Measurements from ENCODE around the gene KIAA1958.

The KIAA1958 gene

GRCh38 chr9:112531666-112532282 lies 45.1 kb downstream of the KIAA1958 start:
- no peak for DNase-seq (ENCODE audit: low spot score)

- DNase-seq (ENCODE audit: low spot score): no peak
Measured at GRCh38 chr9:112532427-112532826, 45.8 kb downstream of the KIAA1958 start.

DNA sequence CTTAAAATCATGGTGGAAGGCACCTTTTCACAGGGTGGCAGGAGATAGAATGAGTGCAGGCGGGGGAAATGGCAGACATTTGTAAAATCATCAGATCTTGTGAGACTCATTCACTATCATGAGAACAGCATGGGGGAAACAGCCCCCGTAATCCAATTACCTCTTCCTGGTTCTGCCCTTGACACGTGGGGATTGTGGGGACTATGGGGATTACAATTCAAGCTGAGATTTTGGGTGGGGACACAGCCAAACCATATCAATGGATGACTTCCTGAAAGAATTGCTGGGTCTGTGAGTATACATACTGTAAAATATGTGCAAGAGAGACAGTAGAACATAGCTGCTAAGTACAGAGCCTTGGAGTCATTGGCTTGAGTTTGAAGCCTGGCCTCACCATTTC lies 47.0 kb downstream of the KIAA1958 start:
- no peak for DNase-seq (ENCODE audit: low spot score)

GRCh38 chr9:112535301-112535700 lies 48.7 kb downstream of the KIAA1958 start:
- DNase-seq (ENCODE audit: low spot score): no peak

DNA sequence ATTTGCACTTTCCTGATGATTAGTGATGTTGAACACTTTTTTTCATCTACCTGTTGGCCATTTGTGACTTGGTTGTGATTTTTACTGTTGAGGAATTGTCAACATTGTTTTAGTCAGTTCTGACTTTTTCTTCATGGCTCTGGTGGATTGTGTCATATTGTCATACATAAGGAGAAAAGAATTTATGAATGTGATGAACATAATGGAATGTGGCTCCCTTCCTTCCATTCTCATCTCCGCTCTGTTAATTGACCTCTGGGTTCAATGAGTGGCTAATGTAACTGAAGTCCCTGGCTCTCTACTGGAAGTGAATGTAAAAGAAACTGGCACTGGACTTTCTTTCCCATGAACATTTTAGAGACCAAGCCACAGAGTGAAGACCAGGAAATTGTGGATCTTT lies 49.2 kb downstream of the KIAA1958 start:
- no peak for DNase-seq (ENCODE audit: low spot score)

DNA sequence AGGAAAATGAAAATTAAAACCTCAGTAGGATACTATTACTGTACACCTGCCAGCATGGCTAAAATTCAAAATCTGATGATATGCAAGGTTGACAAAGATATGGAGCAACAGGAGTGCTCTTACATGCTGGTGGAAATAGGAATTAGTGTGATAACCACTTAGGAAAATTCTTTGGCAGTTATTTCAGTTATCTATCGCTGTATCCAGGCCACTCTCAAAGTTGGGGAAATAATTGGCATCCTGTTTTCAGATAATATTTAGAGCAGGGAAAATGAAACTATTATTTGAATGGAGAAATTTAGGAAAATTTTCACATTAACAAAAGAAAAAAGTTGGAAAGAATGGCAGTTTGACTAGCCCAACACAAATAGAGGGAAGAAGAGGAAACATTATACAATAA lies 50.9 kb downstream of the KIAA1958 start:
- no peak for DNase-seq (ENCODE audit: low spot score)

DNA sequence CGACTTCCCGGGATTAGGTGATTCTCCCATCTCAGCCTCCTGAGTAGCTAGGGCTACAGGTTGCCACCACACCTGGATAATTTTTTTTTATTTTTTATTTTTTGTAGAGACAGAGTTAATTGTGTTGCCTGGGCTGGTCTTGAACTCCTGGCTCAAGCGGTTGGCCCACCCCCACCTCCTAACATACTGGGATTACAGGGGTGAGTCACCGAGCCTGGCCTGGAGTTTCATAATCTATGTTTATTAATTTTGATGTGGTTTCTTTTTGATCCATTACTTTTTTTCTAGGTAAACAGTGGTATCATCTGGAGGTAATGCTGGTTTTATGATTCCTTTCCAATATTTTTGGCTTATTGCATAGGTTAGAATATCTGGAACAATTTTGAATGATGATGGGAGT lies 54.2 kb downstream of the KIAA1958 start:
- no peak for DNase-seq (ENCODE audit: low spot score)

DNA sequence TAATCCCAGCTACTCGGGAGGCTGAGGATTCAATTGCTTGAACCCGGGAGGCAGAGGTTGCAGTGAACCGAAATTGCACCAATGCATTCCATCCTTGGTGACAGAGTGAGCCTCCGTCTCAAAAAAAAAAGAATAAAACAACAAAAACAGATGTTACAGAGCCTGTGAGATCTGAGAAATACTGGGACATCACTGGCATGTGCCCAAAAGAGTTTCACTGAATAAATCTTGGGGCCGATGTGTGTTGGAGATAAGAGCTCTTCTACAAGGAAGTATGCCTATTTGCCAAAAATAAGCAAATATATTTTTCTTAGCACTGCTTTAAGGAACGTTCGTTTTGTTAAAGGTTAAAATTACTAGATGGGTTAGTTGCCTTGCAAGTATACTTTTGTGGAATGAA lies 55.1 kb downstream of the KIAA1958 start:
- DNase-seq (ENCODE audit: low spot score): no peak

DNA sequence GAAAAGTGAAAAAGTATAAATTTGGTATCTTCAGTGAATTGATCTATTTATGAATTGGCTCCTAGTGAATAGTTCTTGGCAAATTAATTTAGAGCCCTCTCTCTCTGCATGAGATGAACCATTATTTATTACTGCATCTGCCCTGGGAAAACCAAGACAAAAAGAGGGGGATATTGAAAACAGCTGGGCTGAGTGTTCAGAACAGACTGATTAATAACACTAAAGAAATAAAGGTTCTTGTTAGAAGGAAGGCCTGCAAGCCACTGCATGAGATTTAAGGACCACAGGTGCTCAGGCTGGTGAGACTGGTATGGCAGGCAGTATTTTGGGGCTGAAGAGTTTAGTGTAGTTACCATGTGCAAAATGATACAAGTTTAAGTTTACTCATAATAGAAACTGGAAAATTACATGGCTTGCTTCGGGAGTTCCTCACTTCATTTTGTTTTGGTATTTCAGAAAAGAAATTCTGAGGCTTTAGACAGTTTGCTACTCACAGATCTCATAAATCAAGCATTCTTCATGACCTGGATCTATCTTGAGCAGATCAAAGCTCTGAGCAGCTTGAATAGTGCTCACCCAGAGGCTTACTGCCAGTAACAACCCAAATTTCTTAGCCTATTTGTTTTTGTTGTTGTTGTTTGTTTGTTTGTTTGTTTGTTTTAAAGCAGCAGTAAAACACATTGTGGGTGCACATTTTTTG lies 56.1 kb downstream of the KIAA1958 start:
- DNase-seq (ENCODE audit: low spot score): no peak

DNA sequence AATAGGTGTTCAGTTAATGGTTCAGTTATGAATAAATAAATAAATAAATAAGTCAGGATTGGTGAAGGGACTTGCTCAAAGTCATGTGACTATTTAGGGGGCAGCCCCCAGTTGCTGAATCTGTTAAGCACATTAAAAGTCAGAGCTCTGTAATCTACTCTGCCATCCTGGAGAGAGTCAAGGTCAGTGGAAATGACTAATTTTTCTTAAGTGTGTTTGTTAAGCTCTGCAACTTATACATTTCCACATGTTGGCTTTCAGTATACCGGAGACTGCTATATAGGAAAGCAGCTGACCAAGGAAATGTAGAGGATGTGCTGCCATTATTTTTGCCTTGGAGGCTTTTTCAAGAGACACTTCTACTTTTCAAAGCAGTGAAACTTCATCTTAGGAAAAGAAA lies 57.9 kb downstream of the KIAA1958 start:
- DNase-seq (ENCODE audit: low spot score): no peak

GRCh38 chr9:112545237-112545636 lies 58.6 kb downstream of the KIAA1958 start:
- DNase-seq (ENCODE audit: low spot score): no peak

DNA sequence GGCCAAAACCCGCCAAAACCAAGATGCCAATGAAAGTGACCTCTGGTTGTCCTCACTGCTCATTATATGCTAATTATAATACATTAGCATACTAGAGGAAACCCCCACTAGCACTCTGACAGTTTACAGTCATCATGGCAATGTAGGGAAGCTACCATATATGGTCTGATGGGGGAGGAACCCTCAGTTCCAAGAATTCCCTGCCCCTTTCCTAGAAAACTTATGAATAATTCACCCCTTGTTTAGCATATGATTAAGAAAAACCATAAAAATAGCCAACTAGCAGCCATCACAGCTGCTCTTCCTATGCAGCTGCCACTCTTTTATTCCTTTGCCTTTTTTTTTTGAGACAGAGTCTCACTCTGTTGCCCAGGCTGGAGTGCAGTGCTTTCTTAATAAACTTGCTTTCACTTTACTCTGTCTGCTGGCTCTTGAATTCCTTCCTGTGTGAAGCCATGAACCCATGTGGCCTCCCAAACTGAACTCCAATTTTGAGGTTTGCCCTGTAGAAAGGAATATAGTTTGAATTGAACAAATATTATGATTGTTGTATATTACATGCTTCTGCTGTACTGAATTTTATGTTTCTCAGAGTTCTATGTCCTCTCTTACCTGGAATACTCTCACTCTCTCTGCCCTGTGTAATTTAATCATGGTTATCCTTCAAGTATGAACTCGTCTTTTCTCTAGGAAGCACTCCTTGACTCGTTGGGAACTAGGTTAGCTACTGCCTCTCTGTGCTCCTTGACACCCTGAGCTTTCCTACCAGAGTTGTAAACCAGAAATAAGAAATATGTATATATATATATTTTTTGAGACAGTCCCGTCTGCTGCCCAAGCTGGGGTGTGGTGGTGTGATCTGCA lies 59.8 kb downstream of the KIAA1958 start:
- DNase-seq (ENCODE audit: low spot score): no peak

DNA sequence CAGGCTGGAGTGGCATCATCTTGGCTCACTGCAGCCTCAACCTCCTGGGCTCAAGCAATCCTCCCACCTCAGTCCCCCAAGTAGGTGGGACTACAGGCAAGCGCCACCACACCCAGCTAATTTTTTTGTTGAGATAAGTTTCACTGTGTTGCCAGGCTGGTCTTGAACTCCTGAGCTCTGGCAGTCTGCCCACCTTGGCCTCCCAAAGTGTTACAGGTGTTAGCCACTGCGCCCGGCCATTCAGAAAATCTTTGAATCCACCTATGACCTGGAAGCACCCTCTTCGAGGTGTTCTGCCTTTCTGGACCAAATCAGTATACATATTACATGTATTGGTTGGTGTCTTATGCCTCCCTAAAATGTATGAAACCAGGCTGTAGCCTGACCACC lies 61.4 kb downstream of the KIAA1958 start:
- no peak for DNase-seq (ENCODE audit: low spot score)

- DNase-seq (ENCODE audit: low spot score): no peak
Measured at GRCh38 chr9:112548836-112549595, 62.4 kb downstream of the KIAA1958 start.

- DNase-seq (ENCODE audit: low spot score): no peak
Measured at GRCh38 chr9:112550531-112550930, 63.9 kb downstream of the KIAA1958 start.

DNA sequence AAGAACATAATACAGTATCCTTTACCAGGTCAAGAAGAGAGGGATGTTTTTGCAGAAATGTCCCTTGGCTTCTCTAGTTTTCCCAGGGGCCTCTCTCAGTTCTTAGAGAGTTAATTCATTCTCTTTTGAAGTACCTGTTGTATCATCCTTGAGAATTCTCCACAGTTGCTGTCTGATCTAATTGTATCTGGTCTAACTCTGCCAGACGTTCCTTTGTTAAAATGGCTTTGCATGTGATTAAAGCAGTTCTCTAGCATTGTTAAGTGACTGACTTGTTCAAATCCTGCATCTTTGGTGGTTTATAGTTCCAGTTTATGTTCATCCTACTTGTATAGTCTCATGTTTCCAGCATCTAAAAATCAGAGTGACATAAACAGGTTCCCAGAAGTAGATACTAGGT lies 65.0 kb downstream of the KIAA1958 start:
- no peak for DNase-seq (ENCODE audit: low spot score)

DNA sequence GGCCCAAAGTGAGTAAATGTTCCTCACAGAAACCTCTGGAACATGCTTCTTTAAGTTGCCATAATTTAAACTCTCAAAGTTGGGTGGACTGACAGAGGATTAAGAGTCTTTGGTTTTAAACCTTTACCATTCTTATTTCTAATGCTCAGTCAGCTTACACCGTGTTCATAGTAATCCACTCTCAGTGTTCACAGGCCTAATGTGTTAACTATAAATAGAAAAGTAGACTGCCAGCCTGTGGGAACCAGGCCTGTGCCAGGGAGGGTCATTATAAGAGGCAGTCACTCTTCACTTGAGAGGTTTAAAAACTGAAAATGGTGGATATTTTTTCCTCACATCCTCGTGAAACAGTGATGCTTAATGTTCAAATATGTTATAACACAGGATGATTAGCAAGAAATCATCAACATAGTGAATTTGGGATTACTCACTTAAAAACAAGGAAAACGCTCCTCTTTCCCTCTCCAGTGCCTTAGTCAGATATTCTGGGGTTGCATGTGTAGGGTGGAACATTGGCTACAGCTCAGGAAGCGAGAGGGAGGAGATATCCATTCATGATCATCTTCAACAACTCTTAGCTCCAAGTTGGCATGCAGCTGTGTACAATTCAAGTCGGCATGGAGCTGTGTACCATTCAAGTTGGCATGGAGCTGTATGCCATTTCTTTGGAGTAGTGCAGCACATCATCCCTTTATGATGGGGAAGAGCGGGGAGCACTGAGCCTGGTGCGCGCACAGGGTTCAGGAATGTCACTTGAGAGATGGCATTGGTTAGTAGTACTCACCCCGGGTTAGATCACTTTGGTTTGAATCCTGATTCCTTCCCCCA lies 65.8 kb downstream of the KIAA1958 start:
- no peak for DNase-seq (ENCODE audit: low spot score)

DNA sequence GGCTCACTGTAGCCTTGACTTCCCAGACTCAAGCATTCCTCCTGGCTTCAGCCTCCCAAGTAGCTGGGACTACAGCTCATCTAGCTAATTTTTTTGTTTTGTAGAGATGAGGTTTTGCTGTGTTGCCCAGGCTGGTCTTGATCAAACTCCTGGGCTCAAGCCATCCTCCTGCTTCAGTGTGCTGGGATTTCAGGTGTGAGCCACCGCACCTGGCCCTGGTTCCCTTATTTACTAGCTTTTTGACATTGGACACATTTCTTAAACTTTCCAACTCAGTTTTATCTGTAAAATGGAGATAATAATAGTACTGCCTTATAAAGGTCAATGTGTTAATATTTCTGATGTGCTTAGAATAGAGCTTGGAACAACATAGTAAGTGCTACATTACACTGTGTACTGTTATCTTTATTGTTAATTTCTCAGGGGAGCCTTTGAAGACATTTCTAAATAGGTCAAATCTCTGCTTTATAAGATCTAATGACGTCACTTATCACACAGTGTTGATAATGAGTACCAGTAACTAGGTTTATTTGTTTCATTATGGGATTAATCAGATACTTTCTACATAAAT lies 66.7 kb downstream of the KIAA1958 start:
- DNase-seq (ENCODE audit: low spot score): no peak

- no peak for DNase-seq (ENCODE audit: low spot score)
Measured at GRCh38 chr9:112554516-112554915, 67.9 kb downstream of the KIAA1958 start.

- DNase-seq (ENCODE audit: low spot score): no peak
Measured at GRCh38 chr9:112555101-112555643, 68.5 kb downstream of the KIAA1958 start.
